MM.1S (cell line): ENCODE data around the gene TXNIP.

ENCODE experiments used
- DNase-seq: peaks from one replicate; pipeline ENCODE4 v3.0.0-alpha.2; 2015
- H2AFZ ChIP-seq: fragments of 300-600 bp; sonication (generic); 2 replicates; pipeline ENCODE4 v1.6.0; 2016; ENCODE audit warnings: antibody characterized with exemption, low read length
- H3F3A ChIP-seq: fragments of 300-600 bp; sonication (generic); 2 replicates; pipeline ENCODE4 v1.6.1; 2016; ENCODE audit warnings: mild to moderate bottlenecking, antibody characterized with exemption, low read length, moderate library complexity, mixed read lengths; ENCODE audit not compliant: insufficient read depth
- H3K27ac ChIP-seq: fragments of 300-600 bp; sonication (generic); 2 replicates; pipeline ENCODE4 v1.5.1; 2016; ENCODE audit warnings: mild to moderate bottlenecking, low read length
- H3K27me3 ChIP-seq: fragments of 300-600 bp; sonication (generic); replicated peaks from 2 replicates; pipeline ENCODE4 v1.6.0; 2016; ENCODE audit warnings: low read length; ENCODE audit not compliant: insufficient read depth
- H3K36me3 ChIP-seq: fragments of 300-600 bp; sonication (generic); replicated peaks from 2 replicates; pipeline ENCODE4 v1.6.1; 2016; ENCODE audit warnings: mild to moderate bottlenecking, low read length, mixed read lengths; ENCODE audit not compliant: insufficient read depth
- H3K4me1 ChIP-seq: fragments of 300-600 bp; sonication (generic); 2 replicates; pipeline ENCODE4 v1.6.1; 2016; ENCODE audit warnings: low read length, mixed read lengths
- H3K4me2 ChIP-seq: fragments of 300-600 bp; sonication (generic); 2 replicates; pipeline ENCODE4 v1.6.0; 2016; ENCODE audit warnings: low read depth, low read length
- H3K4me3 ChIP-seq: fragments of 300-600 bp; sonication (generic); 2 replicates; pipeline ENCODE4 v1.5.1; 2016; ENCODE audit warnings: low read length, mixed read lengths
- H3K79me2 ChIP-seq: fragments of 300-600 bp; sonication (generic); 2 replicates; pipeline ENCODE4 v1.6.1; 2016; ENCODE audit warnings: mixed run types, low read length, mixed read lengths
- H3K9ac ChIP-seq: fragments of 300-600 bp; sonication (generic); 2 replicates; pipeline ENCODE4 v1.6.1; 2016; ENCODE audit warnings: low read length, mixed read lengths
- H3K9me2 ChIP-seq: fragments of 300-600 bp; sonication (generic); replicated peaks from 2 replicates; pipeline ENCODE4 v1.6.1; 2016; ENCODE audit warnings: mild to moderate bottlenecking, low read length, mixed read lengths; ENCODE audit not compliant: insufficient read depth
- H3K9me3 ChIP-seq: fragments of 300-600 bp; sonication (generic); replicated peaks from 2 replicates; pipeline ENCODE4 v1.6.1; 2016; ENCODE audit warnings: mild to moderate bottlenecking, low read length, mixed read lengths; ENCODE audit not compliant: insufficient read depth
- H4K20me1 ChIP-seq: fragments of 300-600 bp; sonication (generic); 2 replicates; pipeline ENCODE4 v1.6.1; 2016; ENCODE audit warnings: mild to moderate bottlenecking, low read length, moderate library complexity, mixed read lengths; ENCODE audit not compliant: insufficient read depth
- CTCF ChIP-seq: fragments of 300-600 bp; sonication (generic); IDR thresholded peaks from 2 replicates; pipeline ENCODE4 v1.5.1; 2016; ENCODE audit warnings: antibody characterized with exemption, low read length, mixed read lengths
- EZH2 ChIP-seq: fragments of 300-600 bp; sonication (generic); optimal IDR thresholded peaks from 2 replicates; pipeline ENCODE3; 2017; ENCODE audit warnings: low read depth, mild to moderate bottlenecking, antibody characterized with exemption, low read length, mixed read lengths
- EZH2phosphoT487 ChIP-seq: fragments of 300-600 bp; sonication (generic); IDR thresholded peaks from 2 replicates; pipeline ENCODE4 v1.6.1; 2018; ENCODE audit warnings: antibody characterized with exemption, low read length

The TXNIP gene

GRCh38 chr1:145982010-145982723, 14.2 kb downstream of the TXNIP start:
- TF ChIP-seq CTCF (no peak), EZH2 (no peak), EZH2phosphoT487 (no peak)
- H3K4me1 ChIP-seq = peaks cover 86% of the 10 kb centered on the region
- H3F3A ChIP-seq = peaks cover 76% of the 10 kb centered on the region
- 0 out of 2 replicates have a peak overlapping the region, but pooled peaks have one; percentile 2 for H2AFZ ChIP-seq
- H3K36me3 ChIP-seq = no peaks in the 10 kb centered on the region
- no peak overlapping the region for H3K4me3 ChIP-seq
- peak overlapping the region; percentile 5; the same call in 1 of the 2 replicates for H3K4me2 ChIP-seq
- no peaks in the 10 kb centered on the region for H3K9me2 ChIP-seq
- DNase-seq = no peak
- H3K79me2 ChIP-seq = 0 out of 2 replicates have a peak, but pooled peaks cover 7% of the 10 kb centered on the region
- no peak overlapping the region for H3K9ac ChIP-seq
- peak overlapping the region; percentile 95; the same call in 1 of the 2 replicates for H3K27ac ChIP-seq
- H3K27me3 ChIP-seq = no peaks in the 10 kb centered on the region
- H4K20me1 ChIP-seq = no peaks in the 10 kb centered on the region
- H3K9me3 ChIP-seq = no peaks in the 10 kb centered on the region

- Histone ChIP-seq H3K79me2 (0 out of 2 replicates have a peak, but pooled peaks cover 7% of the 10 kb centered on the region), H4K20me1 (no peaks in the 10 kb centered on the region), H3F3A (peaks cover 72% of the 10 kb centered on the region), H3K4me2 (peak overlapping the region; percentile 90), H3K36me3 (no peaks in the 10 kb centered on the region), H2AFZ (no peak overlapping the region; the same call in 1 of the 2 replicates), H3K9me2 (no peaks in the 10 kb centered on the region), H3K27ac (peak overlapping the region; percentile 95), H3K9me3 (no peaks in the 10 kb centered on the region), H3K4me3 (peak overlapping the region; percentile 43), H3K27me3 (no peaks in the 10 kb centered on the region), H3K4me1 (peaks cover 78% of the 10 kb centered on the region), H3K9ac (peak overlapping the region; percentile 77)
- TF ChIP-seq CTCF = no peak
- TF ChIP-seq EZH2phosphoT487 = no peak
- TF ChIP-seq EZH2 = no peak
- no peak for DNase-seq
Observed at GRCh38 chr1:145980457-145980994, 15.9 kb downstream of the TXNIP start.

- H3K9ac ChIP-seq = peak overlapping the region; percentile 77
Observed at GRCh38 chr1:145979746-145980456, 16.5 kb downstream of the TXNIP start.

More at GRCh38 chr1:145979746-145980456, 16.5 kb downstream of the TXNIP start:
- Histone ChIP-seq H3K9me3 (no peaks in the 10 kb centered on the region), H3K9me2 (no peaks in the 10 kb centered on the region), H3K27me3 (no peaks in the 10 kb centered on the region), H3K4me3 (peak overlapping the region; percentile 43), H3K79me2 (0 out of 2 replicates have a peak, but pooled peaks cover 7% of the 10 kb centered on the region), H3K4me2 (peak overlapping the region; percentile 90), H2AFZ (no peak overlapping the region), H4K20me1 (no peaks in the 10 kb centered on the region), H3K36me3 (no peaks in the 10 kb centered on the region), H3F3A (peaks cover 66% of the 10 kb centered on the region), H3K27ac (peak overlapping the region; percentile 95), H3K4me1 (peaks cover 71% of the 10 kb centered on the region)
- TF ChIP-seq EZH2 = no peak
- peak; percentile 91 for DNase-seq
